PC-3 (cell line): ENCODE measurements around the gene SCD5. TPM values are rescaled to one million over a fixed set of nuclear protein-coding genes. Genes with fewer than 3 reads are reported as not detected.

ENCODE experiments used
- ATAC-seq: fragments of 200-7000 bp; cut with Tn5 transposase; 2 replicates; pipeline ENCODE4 v1.9.1; 2020; ENCODE audit warnings: mild to moderate bottlenecking, moderate library complexity
- BruUV-seq: library from RNA; stranded (reverse); fragments of 400-500 nt; replicated peaks from 2 replicates; lab custom pipeline; 2021; lab: Mats Ljungman, UMichigan
- CTCF ChIA-PET: fragments of 300-600 bp; sonication (Branson Sonifier 250); formaldehyde crosslinking; loops from one replicate; lab custom pipeline; 2022; ENCODE audit warnings: antibody characterized with exemption; lab: Charles Lee
- POLR2A ChIA-PET: fragments of 300-600 bp; sonication (Branson Sonifier 250); formaldehyde crosslinking; loops from one replicate; lab custom pipeline; 2022; ENCODE audit warnings: antibody characterized with exemption; ENCODE audit not compliant: unreplicated experiment; lab: Charles Lee
- DNase-seq: peaks from one replicate; pipeline ENCODE4 v3.0.0-alpha.2; 2015
- H2AFZ ChIP-seq: fragments of 300-600 bp; sonication (generic); 2 replicates; pipeline ENCODE4 v1.6.0; 2016; ENCODE audit warnings: antibody characterized with exemption, low read length
- H3F3A ChIP-seq: fragments of 300-600 bp; sonication (generic); one replicate; pipeline ENCODE4 v1.6.0; 2017; ENCODE audit warnings: antibody characterized with exemption, low read length, control low read depth, mild to moderate bottlenecking; ENCODE audit not compliant: unreplicated experiment
- H3K27ac ChIP-seq: fragments of 300-600 bp; sonication (generic); 2 replicates; pipeline ENCODE4 v1.5.1; 2016; ENCODE audit warnings: mild to moderate bottlenecking, low read length
- H3K27me3 ChIP-seq: fragments of 300-600 bp; sonication (generic); 2 replicates; pipeline ENCODE4 v1.6.1; 2016; ENCODE audit warnings: low read length, mixed read lengths
- H3K36me3 ChIP-seq: fragments of 300-600 bp; sonication (generic); 2 replicates; pipeline ENCODE4 v1.6.1; 2016; ENCODE audit warnings: low read depth, mixed run types, low read length, mixed read lengths
- H3K4me1 ChIP-seq: fragments of 300-600 bp; sonication (generic); 2 replicates; pipeline ENCODE4 v1.5.1; 2016; ENCODE audit warnings: low read length; ENCODE audit not compliant: insufficient read depth
- H3K4me2 ChIP-seq: fragments of 300-600 bp; sonication (generic); 2 replicates; pipeline ENCODE4 v1.6.0; 2016; ENCODE audit warnings: low read length
- H3K4me3 ChIP-seq: fragments of 300-600 bp; sonication (generic); 2 replicates; pipeline ENCODE4 v1.5.1; 2016; ENCODE audit warnings: mild to moderate bottlenecking, low read length, mixed read lengths
- H3K79me2 ChIP-seq: fragments of 300-600 bp; sonication (generic); 2 replicates; pipeline ENCODE4 v1.6.1; 2017; ENCODE audit warnings: low read length, mixed read lengths
- H3K9ac ChIP-seq: fragments of 300-600 bp; sonication (generic); 2 replicates; pipeline ENCODE4 v1.6.0; 2016; ENCODE audit warnings: mild to moderate bottlenecking, low read length
- H3K9me2 ChIP-seq: fragments of 300-600 bp; sonication (generic); replicated peaks from 2 replicates; pipeline ENCODE4 v1.6.1; 2016; ENCODE audit warnings: mixed run types, low read length, mixed read lengths
- H3K9me3 ChIP-seq: fragments of 300-600 bp; sonication (generic); 2 replicates; pipeline ENCODE4 v1.6.1; 2016; ENCODE audit warnings: low read length, mixed read lengths
- H4K20me1 ChIP-seq: fragments of 300-600 bp; sonication (generic); 2 replicates; pipeline ENCODE4 v1.6.1; 2016; ENCODE audit warnings: low read length, mixed read lengths
- CTCF ChIP-seq: fragments of 300-600 bp; sonication (generic); conservative IDR thresholded peaks from 2 replicates; pipeline ENCODE4 v1.5.1; 2017; ENCODE audit warnings: antibody characterized with exemption, low read depth, mild to moderate bottlenecking, low read length
- EZH2 ChIP-seq: fragments of 300-600 bp; sonication (generic); IDR thresholded peaks from one replicate; pipeline ENCODE4 v1.6.1; 2017; ENCODE audit warnings: antibody characterized with exemption, mild to moderate bottlenecking, low read length; ENCODE audit not compliant: unreplicated experiment
- EZH2phosphoT487 ChIP-seq: fragments of 300-600 bp; sonication (generic); IDR thresholded peaks from 2 replicates; pipeline ENCODE4 v1.6.1; 2018; ENCODE audit warnings: mild to moderate bottlenecking, antibody characterized with exemption, low read length, borderline replicate concordance
- intact Hi-C: fragments of 100-400 bp; cut with micrococcal nuclease; formaldehyde crosslinking; loops from 2 replicates; pipeline ENCODE4 v1.9.0; 2023
- total RNA-seq: library from RNA; depleted of rRNA; stranded (reverse); fragments of >200 nt; gene quantifications from 2 replicates; pipeline ENCODE4 v1.2.3, GENCODE V29; 2014

The SCD5 gene
- total RNA-seq, 1 experiment from 2014 or later: 3.8 TPM

GRCh38 chr4:82621251-82621650 is 177.3 kb downstream of the SCD5 start:
- CTCF ChIA-PET: no interaction called here

GRCh38 chr4:82620126-82620735 is 178.4 kb downstream of the SCD5 start:
- Histone ChIP-seq H3K9ac (no peak overlapping the region), H3K4me1 (no peaks in the 10 kb centered on the region), H2AFZ (no peak overlapping the region), H3K4me2 (no peak overlapping the region), H3K27me3 (peaks cover 6% of the 10 kb centered on the region; the same call in 1 of the 2 replicates), H3K36me3 (no peaks in the 10 kb centered on the region), H3K27ac (no peak overlapping the region), H3K79me2 (no peaks in the 10 kb centered on the region), H3K9me3 (no peaks in the 10 kb centered on the region), H3K4me3 (no peak overlapping the region), H4K20me1 (no peaks in the 10 kb centered on the region), H3K9me2 (no peaks in the 10 kb centered on the region), H3F3A (no peaks in the 10 kb centered on the region)
- CTCF ChIA-PET: no interaction called here
- ATAC-seq (no peak), DNase-seq (no peak)
- intact Hi-C loops: no loop called here
- no TSS peak for BruUV-seq
- POLR2A ChIA-PET: no interaction called here
- TF ChIP-seq EZH2phosphoT487 (no peak), CTCF (no peak), EZH2 (no peak)

More at GRCh38 chr4:82621251-82621650, 177.3 kb downstream of the SCD5 start:
- no peaks in the 10 kb centered on the region for H4K20me1 ChIP-seq
- H3K4me3 ChIP-seq: no peak overlapping the region
- no peak overlapping the region for H3K4me2 ChIP-seq
- H2AFZ ChIP-seq: no peak overlapping the region
- no peaks in the 10 kb centered on the region for H3F3A ChIP-seq
- ATAC-seq: no peak
- DNase-seq: no peak
- no peaks in the 10 kb centered on the region for H3K9me2 ChIP-seq
- no TSS peak for BruUV-seq
- POLR2A ChIA-PET: no interaction called here
- no peaks in the 10 kb centered on the region for H3K79me2 ChIP-seq
- H3K27me3 ChIP-seq: peaks cover 6% of the 10 kb centered on the region; the same call in 1 of the 2 replicates
- H3K27ac ChIP-seq: no peak overlapping the region
- no peaks in the 10 kb centered on the region for H3K36me3 ChIP-seq
- intact Hi-C loops: no loop called here
- no peaks in the 10 kb centered on the region for H3K9me3 ChIP-seq
- H3K9ac ChIP-seq: no peak overlapping the region
- TF ChIP-seq CTCF: no peak
- H3K4me1 ChIP-seq: no peaks in the 10 kb centered on the region

- H2AFZ ChIP-seq: no peak overlapping the region
- no peak overlapping the region for H3K4me3 ChIP-seq
- TF ChIP-seq CTCF (no peak), EZH2 (no peak), EZH2phosphoT487 (no peak)
- no peaks in the 10 kb centered on the region for H3K9me2 ChIP-seq
- peaks cover 6% of the 10 kb centered on the region; the same call in 1 of the 2 replicates for H3K27me3 ChIP-seq
- no peak overlapping the region for H3K4me2 ChIP-seq
- DNase-seq (no peak), ATAC-seq (no peak)
- intact Hi-C loops: no loop called here
- no peaks in the 10 kb centered on the region for H3F3A ChIP-seq
- H3K9ac ChIP-seq: no peak overlapping the region
- BruUV-seq: no TSS peak
- no peaks in the 10 kb centered on the region for H3K4me1 ChIP-seq
- no peaks in the 10 kb centered on the region for H3K79me2 ChIP-seq
- H3K27ac ChIP-seq: no peak overlapping the region
- H3K9me3 ChIP-seq: no peaks in the 10 kb centered on the region
- ChIA-PET POLR2A (no interaction called here), CTCF (no interaction called here)
- no peaks in the 10 kb centered on the region for H3K36me3 ChIP-seq
- H4K20me1 ChIP-seq: no peaks in the 10 kb centered on the region
These were observed 180.4 kb downstream of the SCD5 start for GRCh38 chr4:82618103-82618720.
